Nephron (organoid): ENCODE measurements around the gene ABCC1.

Experiments
- H3K27ac Mint-ChIP-seq, 3 experiments: 2 replicates each; pipeline ENCODE4 v1.8.0; 2020; ENCODE audit warnings: mixed read lengths in 3 of 3, mild to moderate bottlenecking in 2 of 3, moderate library complexity in 1 of 3
- H3K27me3 Mint-ChIP-seq: 2 replicates; pipeline ENCODE4 v1.8.0; 2021; ENCODE audit warnings: low read depth, mild to moderate bottlenecking, moderate library complexity, mixed read lengths
- H3K36me3 Mint-ChIP-seq: 2 replicates; pipeline ENCODE4 v1.8.0; 2020; ENCODE audit warnings: low read depth, mixed read lengths
- H3K4me1 Mint-ChIP-seq: 2 replicates; pipeline ENCODE4 v1.8.0; 2020; ENCODE audit warnings: mixed read lengths
- H3K4me3 Mint-ChIP-seq, 3 experiments: 2 replicates each; pipeline ENCODE4 v1.8.0; 2020; ENCODE audit warnings: mild to moderate bottlenecking in 3 of 3, mixed read lengths in 3 of 3, moderate library complexity in 2 of 3
- H3K9me3 Mint-ChIP-seq: 2 replicates; pipeline ENCODE4 v1.8.0; 2020; ENCODE audit warnings: mixed read lengths
- CTCF ChIP-seq, 3 experiments: fragments of 200-600 bp; sonication (generic); IDR thresholded peaks; one replicate each; pipeline ENCODE4 v1.5.0; 2021; ENCODE audit warnings: antibody characterized with exemption in 3 of 3; ENCODE audit not compliant: unreplicated experiment in 3 of 3

The ABCC1 gene

DNA sequence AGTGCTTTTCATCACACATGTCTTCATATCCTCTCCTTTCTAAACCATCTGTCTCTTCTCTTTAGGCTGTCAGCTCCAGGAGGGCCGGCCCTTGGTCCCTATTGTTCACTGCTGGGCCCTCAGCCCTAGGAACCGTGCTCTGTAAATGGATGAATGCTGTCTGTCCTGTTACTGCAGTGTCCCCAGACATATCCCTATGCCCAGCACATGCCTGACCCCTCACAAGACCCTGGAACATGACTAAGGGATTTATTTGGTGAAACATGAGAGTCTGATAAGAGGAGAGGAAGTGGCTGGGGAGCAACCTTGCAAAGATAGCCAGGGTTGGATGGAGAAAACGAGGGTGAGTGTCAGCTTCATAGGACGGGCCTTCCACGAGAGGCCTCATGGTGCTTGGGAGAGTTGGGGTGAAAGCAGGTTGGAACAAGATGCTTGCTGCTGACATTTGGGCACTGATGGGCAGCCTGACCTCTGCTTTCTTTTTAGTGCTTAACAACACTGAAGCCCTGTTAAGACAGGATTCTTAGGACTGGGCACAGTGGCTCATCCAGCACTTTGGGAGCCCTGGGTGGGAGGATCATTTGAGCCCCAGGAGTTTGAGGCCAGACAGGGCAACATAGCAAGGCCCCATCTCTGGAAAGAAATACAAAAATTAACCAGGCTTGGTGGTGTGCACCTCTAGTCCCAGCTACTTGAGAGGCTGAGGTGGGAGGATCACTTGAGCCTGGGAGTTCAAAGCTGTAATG lies 39.0 kb downstream of the ABCC1 start:
- Mint-ChIP-seq H3K36me3 (peaks cover 15% of the 10 kb centered on the region), H3K27ac (peak overlapping the region; percentile 11 to 46 (median 30)), H3K9me3 (no peaks in the 10 kb centered on the region), H3K4me3 (no peak overlapping the region), H3K27me3 (peaks cover 3% of the 10 kb centered on the region), H3K4me1 (peaks cover 22% of the 10 kb centered on the region)
- TF ChIP-seq CTCF (IDR thresholded peaks at IDR 0.05; ENCODE audit: unreplicated experiment in 3 of 3): no peak

GRCh38 chr16:15990902-15991301 lies 41.5 kb downstream of the ABCC1 start:
- TF ChIP-seq CTCF (IDR thresholded peaks at IDR 0.05; ENCODE audit: unreplicated experiment in 3 of 3): no peak
- no peak overlapping the region for H3K27ac Mint-ChIP-seq
- no peak overlapping the region for H3K4me3 Mint-ChIP-seq
- peaks cover 27% of the 10 kb centered on the region for H3K4me1 Mint-ChIP-seq
- H3K27me3 Mint-ChIP-seq: peaks cover 3% of the 10 kb centered on the region
- peaks cover 15% of the 10 kb centered on the region for H3K36me3 Mint-ChIP-seq
- H3K9me3 Mint-ChIP-seq: no peaks in the 10 kb centered on the region

- no peak overlapping the region for H3K4me3 Mint-ChIP-seq
- H3K36me3 Mint-ChIP-seq: peaks cover 7% of the 10 kb centered on the region
- TF ChIP-seq CTCF (IDR thresholded peaks at IDR 0.05; ENCODE audit: unreplicated experiment in 3 of 3): no peak
- H3K4me1 Mint-ChIP-seq: peaks cover 30% of the 10 kb centered on the region
- peaks cover 3% of the 10 kb centered on the region for H3K27me3 Mint-ChIP-seq
- H3K9me3 Mint-ChIP-seq: no peaks in the 10 kb centered on the region
- H3K27ac Mint-ChIP-seq: no peak overlapping the region
Measured at GRCh38 chr16:15993128-15993527, 43.7 kb downstream of the ABCC1 start.

DNA sequence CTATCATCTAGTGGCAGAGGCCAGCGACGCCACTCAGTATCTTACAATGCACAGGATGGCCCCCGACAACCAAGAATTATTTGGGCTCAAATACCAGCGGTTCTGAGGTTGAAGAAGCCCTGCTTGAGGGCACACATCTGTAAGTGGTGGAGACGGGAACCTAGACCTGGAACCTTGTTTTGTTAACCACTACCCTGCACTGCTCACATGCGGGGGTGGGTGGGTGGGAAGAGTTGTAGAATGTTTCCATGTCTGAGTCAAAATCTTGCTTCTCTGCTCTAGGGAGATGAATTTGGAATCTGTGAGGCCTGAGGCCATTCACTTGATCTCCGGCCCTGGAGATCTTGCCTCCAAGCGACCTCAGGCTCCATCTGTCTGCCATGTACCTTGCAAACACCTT lies 44.1 kb downstream of the ABCC1 start:
- TF ChIP-seq CTCF (IDR thresholded peaks at IDR 0.05; ENCODE audit: unreplicated experiment in 3 of 3): no peak
- Mint-ChIP-seq H3K36me3 (peaks cover 7% of the 10 kb centered on the region), H3K27ac (no peak overlapping the region), H3K4me3 (no peak overlapping the region), H3K27me3 (peaks cover 3% of the 10 kb centered on the region), H3K9me3 (no peaks in the 10 kb centered on the region), H3K4me1 (peaks cover 30% of the 10 kb centered on the region)

DNA sequence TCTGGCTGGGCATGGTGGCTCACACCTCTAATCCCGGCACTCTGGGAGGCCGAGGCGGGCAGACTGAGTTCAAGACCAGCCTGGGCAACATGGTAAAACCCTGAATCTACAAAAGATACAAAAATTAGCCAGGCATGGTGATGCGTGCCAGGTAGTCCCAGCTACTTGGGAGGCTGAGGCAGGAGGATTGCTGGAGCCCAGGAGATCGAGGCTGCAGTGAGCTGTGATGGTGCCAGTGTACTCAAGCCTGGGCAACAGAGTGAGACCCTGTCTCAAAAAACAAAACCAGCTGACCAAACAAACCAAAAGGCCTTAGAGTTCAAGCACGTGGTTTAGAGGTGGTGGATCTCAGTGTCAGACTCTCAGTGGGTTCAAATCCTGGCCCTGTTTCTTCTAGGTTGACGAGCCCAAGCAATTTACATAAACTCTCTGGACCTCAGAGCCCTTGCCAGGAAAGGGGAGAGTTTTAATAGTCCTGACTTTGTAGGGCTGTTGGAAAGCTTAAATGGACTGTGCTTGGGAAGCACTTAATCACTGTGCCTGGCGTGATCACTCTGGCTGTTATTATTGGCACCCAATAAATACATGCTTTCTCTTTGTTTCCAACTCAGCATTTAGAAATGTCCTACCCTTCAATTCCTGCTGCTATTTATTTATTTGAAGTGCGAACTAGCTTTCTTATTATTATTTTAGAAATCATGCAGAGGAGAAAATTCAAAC lies 44.7 kb downstream of the ABCC1 start:
- H3K27ac Mint-ChIP-seq: peak overlapping the region in 2 of 3 experiments; percentile 64 to 87
- H3K27me3 Mint-ChIP-seq: peaks cover 3% of the 10 kb centered on the region
- peaks cover 29% of the 10 kb centered on the region for H3K4me1 Mint-ChIP-seq
- H3K4me3 Mint-ChIP-seq: no peak overlapping the region
- no peaks in the 10 kb centered on the region for H3K9me3 Mint-ChIP-seq
- TF ChIP-seq CTCF (IDR thresholded peaks at IDR 0.05; ENCODE audit: unreplicated experiment in 3 of 3): no peak
- peaks cover 7% of the 10 kb centered on the region for H3K36me3 Mint-ChIP-seq
